GM18498 (cell line): Measurements from ENCODE around the gene RASGEF1B.

Source experiments
- ATAC-seq: cut with Tn5 transposase; IDR thresholded peaks from one replicate; pipeline ENCODE4 v1.9.1; 2021; ENCODE audit warnings: mild to moderate bottlenecking, moderate library complexity; ENCODE audit not compliant: unreplicated experiment

Gene RASGEF1B

GRCh38 chr4:81399306-81400086 is 72.2 kb downstream of the RASGEF1B start:
- no peak for ATAC-seq

GRCh38 chr4:81398379-81398778 is 73.3 kb downstream of the RASGEF1B start:
- no peak for ATAC-seq

DNA sequence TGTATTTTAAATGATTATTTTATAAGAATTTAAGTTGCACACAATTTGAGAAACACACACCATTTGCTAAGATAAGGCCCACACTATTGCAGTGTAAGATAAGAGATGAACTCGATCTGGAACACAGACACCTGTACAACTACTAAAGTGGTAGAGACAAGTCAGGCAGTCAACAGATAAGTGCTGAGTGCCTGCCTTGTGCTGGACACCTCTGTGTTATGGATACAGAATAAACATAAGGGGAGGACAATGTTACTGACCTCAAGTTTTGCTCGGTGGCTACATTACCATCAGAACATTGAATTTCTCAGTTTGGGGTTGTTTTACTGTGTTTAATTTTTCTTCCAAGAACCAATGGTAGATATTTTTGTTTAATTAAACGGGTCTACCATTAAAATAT is 74.1 kb downstream of the RASGEF1B start:
- ATAC-seq: no peak

GRCh38 chr4:81395239-81395638 is 76.5 kb downstream of the RASGEF1B start:
- ATAC-seq: no peak

- ATAC-seq: no peak
Measured at GRCh38 chr4:81392164-81392563, 79.5 kb downstream of the RASGEF1B start.

- no peak for ATAC-seq
Measured at GRCh38 chr4:81389720-81390119, 82.0 kb downstream of the RASGEF1B start.

DNA sequence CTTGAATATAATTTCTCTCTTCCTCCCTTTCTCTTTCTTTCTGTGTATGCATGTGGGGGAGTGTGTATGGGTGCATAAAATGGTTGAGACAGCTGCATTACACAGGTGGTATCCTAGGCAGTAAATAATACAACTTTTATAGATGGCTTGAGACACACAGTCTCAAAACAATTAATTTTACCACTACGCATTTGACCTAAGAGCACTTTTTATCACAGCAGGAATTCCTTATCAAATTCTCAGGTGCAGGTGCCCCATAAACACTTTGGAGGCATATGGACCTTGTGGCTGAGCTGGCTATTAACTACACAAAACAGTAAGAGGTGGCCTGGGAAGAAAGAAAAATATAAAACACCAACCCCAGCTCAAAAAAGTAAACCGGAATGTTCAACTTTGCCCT is 91.3 kb downstream of the RASGEF1B start:
- ATAC-seq: no peak

DNA sequence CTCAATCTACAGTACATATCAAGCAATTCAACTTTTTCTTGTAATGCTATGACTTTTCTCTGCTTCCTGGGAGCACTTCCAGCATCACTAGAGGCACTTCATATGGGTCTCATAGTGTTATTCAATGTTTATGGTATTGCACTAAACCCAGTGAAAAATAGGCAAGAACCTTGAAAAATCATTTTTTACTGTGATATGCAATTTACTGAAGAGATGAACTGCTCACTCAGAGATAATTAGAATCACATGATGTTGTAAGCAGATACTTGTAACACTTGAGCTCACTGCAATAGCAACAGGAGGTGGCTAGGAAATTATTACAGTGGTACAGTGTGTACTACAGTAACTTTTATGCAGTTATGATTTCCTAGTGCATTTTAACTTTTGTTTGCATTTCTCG is 93.3 kb downstream of the RASGEF1B start:
- no peak for ATAC-seq

- no peak for ATAC-seq
Measured at GRCh38 chr4:81377191-81377590, 94.5 kb downstream of the RASGEF1B start.

DNA sequence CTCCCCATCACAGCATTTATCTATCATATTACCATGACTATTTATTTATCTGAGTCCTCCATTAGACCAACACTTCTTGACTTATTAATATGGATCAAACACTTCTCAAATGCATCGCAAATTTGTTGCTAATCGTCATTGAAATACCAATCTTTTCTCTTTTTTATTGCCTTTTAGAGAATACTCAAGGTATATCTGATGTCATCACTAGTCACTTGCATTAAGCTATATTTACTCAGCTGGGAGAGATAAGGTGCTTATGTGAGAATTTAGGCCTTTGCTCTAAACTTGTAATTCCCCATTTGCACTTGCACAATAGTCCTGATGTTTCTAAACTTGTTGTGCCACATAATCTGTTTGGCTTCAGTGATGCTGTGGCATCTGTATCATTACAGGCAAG is 95.0 kb downstream of the RASGEF1B start:
- ATAC-seq: no peak
